NCI-H2196 treated with DMSO at 0.1 percent for 48 hours (cell line): ENCODE results near the gene TMPRSS7.
"Not testable (repeated sequence)": the region's sequence is repeated elsewhere in the genome, so short reads cannot be mapped to it uniquely, and the experiment has no call there.

ENCODE experiments used
- DNase-seq: peaks from one replicate; lab custom pipeline; 2025; ENCODE audit not compliant: unreplicated experiment; lab: John Stamatoyannopoulos, UW

The TMPRSS7 gene

DNA sequence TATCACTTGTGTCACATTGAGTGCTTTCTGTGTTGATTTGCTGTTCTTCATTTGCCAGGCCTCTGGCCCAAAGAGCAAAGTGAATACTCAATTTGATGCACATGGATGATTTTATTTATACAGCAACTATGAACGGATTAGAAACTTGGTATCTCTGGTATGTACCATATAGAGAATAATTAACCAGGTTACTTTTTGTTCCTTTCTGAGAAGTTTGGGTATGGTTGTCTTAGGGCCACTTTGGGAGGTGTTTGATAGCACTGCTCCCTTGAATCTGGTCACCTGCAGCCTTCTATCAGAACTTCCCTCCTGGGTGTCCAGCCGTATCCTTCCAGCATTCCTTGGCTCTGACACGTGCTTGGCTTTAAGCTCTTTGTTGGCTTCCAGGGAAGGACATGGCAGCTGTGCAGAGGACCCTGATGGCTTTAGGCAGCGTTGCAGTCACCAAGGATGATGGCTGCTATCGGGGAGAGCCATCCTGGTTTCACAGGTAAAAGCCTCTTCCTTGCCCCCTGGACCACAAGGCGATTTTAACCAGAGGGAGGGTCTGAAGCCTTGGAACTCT lies 23.1 kb upstream of the TMPRSS7 start:
- DNase-seq: no peak

DNA sequence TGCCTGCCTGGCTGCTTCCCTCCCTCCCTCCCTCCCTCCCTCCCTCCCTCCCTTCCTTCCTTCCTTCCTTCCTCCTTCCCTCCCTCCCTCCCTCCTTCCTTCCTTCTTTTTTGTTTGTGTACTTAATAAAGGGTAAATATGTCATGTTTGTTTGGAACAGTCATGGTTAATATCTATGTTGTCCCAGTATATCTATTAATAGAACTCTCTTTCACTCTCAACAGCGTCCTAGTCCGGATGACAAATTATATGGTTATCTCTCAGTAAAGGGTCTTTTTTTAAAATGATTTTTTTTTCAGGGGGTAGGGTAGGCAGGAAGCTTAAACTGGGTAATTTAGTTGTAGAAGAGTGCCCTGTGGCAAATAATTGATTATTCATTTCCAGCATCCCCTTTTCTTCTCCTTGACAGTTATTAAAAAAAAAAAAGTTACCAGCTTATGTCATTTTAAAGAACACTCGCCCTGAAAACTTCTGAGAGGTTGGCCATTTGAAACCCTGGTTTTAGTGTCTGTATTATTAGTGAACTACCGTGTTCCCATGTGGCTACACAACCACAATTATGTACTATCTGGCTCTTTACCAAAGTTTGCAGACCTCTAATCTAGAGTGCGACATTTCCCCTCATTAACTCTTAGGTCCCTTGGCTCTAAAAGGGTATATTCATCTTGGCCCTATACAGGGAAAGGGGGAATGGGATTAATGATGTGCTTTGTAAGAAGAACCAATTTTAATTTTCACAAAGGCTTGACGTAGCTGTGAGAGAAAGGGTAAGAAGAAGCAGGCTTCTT lies 22.1 kb upstream of the TMPRSS7 start:
- DNase-seq: no peak

DNA sequence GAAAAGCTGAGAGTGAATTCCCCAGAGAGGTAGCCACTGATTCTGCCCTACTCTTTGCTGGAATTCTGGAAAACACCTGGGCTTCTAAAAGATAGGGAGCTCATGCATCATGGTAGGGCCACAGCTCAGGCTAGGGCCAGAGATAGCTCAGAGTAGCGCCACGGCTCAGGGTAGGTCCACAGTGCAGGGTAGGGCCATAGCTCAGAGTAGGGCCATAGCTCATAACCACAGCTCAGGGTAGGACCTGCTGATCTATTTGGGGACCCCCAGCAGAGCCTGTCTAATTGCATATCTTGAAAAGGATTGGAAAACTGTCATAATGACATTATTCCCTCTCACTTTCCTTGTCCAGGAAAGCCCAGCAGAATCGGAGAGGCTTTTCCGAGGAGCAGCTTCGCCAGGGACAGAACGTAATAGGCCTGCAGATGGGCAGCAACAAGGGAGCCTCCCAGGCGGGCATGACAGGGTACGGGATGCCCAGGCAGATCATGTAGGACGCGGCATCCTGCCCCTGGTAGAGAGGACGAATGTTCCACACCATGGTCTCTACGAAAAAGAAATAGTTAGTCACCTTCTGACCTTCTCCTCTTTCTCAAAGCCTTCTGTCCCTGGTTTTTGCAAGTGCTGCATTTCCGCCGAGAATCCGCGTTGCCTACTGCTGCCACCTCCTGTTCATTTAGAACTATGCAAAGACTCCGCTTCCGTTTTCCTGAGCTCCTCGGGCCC lies 21.3 kb upstream of the TMPRSS7 start:
- no peak for DNase-seq

DNA sequence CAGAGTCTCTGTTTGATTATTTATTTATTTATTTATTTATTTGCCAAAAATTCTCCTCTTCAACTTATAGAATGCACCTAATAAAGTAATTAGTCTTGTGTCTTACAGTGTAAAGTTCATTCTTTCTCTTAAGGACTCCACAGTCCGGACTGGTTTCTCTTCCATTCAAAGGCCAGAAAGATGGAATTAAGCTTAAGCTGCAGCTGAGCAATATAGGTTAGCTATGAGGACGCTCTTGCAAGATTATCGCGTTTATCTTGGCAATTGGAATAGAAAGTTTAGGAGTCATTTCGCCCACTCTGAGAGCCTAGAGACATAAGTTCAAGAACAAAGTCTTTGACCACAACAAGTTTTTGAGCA lies 20.8 kb upstream of the TMPRSS7 start:
- no peak for DNase-seq

DNA sequence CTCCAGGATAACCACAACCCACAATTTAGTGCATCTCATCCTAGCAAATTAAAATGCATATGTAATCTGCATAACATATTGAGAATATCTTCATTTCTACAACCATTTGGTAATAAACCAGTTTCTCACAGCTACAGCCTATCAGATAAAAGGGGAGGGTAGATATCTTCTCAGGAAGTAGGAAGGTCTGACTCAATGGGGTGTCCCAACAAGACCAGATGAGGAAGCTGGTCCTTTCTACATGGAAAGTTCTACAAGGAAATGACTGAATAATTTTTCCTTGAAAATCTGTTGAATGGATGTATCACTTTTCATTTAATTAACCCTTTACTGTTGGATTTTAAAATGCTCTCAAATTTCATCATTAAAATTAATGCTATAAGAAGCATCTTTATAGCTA lies 17.4 kb upstream of the TMPRSS7 start:
- no peak for DNase-seq

DNA sequence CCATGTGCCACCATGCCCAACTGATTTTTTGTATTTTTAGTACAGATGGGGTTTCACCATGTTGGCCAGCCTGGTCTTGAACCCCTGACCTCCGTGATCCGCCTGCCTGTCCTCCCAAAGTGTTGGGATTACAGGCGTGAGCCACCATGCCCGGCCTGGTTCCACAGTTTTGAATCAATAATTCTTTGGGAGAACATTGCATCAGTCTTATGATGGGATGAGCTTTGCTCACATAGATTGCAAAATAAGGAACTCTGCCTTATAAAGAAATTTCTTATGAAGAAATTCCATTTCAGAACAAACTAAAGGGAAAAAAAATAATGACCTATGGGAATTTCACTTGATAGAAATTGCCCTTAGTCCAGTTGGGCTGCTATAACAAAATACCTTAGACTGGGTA lies 15.8 kb upstream of the TMPRSS7 start:
- DNase-seq: no peak

DNA sequence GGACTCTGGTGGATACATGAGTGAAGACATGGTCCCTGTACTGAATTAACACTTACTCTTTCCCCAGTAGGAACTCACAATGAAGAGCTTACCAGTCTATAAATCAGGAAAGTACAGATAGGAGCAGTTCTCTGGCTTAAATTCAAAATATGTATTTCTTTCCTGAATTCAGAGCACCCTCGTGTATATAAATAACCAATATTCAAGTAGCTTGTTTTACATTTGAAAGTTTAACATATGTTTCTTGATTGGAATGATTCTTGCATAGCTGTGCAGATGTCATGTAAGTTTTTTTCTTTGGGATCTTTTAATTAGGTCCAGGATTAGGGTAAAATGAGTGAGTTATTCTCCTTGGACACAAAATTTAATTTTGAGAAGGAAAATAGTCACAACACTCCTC lies 14.8 kb upstream of the TMPRSS7 start:
- no peak for DNase-seq

DNA sequence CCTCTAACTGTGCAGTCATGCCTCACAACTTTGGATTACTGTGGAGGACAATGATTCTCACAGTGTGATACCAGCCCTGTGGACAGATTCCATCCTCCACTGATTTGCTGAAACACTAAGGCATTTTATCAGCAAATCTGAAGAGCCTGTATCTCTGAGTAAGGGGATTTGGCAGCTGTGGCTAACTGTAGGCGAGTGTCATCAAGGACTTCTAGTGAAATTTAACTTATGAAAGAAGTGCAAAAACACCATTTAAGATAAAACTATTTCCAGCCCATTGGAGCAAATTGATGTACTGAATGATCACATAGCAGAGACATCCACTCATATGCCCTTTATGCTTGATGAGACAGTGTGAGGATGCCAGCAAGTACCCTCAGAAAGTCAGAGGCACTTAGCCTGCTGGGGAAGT lies 13.9 kb upstream of the TMPRSS7 start:
- DNase-seq: no peak

DNA sequence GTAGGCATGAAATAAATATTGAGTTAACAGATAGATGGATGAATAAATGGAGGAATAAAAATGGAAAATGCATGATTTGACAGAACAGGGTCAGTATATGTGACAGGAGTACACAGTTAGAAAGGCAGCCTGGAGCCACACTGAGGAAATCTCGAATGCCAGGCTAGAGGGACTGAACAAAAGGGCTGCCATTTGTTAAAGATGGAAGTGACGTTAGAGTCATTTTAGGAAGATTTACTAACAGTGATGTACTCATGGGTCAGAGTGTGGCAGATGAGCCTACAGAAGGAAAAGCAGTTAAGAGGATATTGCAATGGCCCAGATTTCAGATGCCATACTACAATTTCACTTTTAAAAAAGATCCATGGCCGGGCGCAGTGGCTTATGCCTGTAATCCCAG lies 7.4 kb upstream of the TMPRSS7 start:
- DNase-seq: no peak

DNA sequence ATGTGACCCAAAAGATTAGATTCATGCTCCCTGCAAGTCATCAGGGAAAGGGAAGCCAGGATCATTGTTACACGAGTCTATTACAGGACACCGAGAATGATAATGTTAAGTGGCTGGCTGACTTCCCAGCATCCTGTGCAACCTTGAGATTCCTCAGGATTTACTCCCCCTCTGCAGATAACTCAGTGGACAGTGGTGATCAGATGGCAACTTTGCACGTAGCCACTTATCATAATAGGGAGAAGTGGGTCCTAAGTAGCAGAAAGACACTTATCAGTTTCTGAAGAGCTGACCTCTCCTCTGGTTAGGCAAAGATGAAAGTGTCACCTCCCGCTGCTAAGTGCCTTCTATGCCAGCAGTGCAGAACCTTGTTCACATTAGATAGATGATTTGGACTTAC lies 6.7 kb upstream of the TMPRSS7 start:
- no peak for DNase-seq

DNA sequence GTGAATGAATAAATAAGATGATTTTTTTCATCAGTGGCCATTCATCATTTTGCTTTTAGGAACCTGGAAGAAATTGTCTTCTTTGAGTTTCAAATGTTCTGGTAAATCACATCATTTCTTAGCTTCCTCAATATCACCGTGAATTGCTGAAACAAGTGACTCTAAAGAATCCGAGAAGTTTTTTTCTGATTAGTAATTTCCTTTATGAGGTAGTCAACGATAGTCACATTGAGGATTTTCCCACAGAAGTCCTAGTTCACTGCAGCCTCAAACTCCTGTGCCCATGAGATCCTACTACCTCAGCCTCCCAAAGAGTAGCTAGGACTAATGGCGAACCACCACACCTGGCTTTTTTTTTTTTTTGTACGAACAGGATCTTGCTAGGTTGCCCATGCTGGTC lies 3.6 kb upstream of the TMPRSS7 start:
- no peak for DNase-seq

DNA sequence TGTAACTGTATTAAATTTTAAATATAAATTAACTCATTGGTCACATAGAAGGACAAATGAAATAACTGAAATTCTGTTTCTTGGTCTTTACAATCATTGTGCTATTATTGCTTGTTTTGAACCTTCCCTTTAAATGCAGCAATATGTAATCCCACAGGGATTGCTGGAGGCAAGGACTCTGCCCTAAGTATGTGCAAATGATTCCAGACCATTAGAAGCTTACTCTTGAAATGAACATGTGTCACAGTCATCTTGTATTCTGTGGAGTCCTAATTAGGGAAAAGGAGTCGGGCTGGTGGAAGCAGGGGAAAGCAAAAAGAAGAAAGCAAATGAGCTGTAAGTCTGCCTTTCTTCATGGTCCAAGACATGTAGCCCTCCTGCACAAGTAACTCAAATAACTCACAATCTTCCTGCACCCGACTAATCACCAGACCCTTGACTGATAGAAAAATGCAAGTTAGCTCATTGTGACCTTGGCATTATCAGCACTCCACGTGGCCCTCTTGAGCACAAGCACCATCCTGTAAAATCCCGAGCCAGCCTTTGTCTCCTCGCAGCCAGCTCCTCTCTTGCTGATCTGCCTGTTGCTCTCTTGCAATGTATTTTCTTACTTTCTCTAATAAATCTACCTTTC lies 2.3 kb upstream of the TMPRSS7 start:
- DNase-seq: no peak

DNA sequence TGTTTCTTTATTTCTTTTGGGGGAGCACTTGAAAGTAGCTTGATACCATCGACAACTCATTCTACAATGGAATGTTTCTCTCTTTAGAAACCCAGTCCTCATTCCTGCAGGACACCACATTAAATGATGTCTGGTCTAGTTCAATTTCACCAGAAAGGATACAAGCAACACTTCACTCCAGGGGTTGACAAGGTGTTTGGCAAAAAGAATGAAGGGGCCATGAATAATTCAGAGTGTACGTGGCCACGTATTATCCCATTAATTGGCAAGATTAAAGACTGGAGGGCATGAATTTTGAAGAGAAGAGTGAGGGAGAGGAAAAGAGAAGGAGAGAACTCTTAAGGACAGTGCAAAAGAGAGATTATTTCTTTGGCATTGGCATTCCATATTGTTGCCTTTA lies 705 bp downstream of the TMPRSS7 start:
- no peak for DNase-seq

DNA sequence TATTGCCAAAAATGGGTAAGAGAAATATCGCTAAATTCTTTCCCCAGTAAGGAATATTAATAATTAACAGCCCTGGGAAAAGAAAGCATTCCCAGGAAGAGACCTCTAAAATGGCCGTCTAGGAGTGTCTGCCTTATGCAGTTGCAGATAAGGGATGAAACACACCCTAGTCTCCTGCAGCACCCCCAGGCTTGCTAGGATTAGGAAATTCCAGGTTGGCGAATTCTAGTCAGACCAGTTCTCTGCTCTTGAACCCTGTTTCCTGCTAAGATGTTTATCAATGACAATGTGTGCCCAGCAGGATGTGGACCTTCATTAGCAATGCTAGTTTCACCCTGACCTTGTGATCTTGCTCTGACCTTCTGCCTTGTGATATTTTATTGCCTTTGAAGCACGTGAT lies 2.7 kb downstream of the TMPRSS7 start:
- not testable (repeated sequence) for DNase-seq

DNA sequence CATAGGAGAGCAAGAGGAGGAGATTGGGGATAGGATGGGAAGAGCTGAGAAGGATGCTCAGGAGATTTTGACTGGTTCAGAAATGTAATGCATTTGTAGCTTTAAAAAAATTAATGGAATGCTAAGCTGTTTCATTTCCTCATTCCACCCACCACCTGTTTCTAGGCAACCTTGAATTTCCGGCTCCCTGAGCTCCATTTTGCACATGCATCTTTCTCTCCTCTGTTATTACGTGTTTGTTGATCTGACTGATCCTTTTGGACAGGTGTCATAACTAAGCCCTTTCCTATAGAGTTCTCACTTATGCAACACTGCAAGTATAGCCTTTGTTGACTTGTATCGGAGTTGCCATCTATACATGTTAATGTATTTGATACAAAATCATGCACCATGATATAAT lies 4.3 kb downstream of the TMPRSS7 start:
- DNase-seq: peak; percentile 34

DNA sequence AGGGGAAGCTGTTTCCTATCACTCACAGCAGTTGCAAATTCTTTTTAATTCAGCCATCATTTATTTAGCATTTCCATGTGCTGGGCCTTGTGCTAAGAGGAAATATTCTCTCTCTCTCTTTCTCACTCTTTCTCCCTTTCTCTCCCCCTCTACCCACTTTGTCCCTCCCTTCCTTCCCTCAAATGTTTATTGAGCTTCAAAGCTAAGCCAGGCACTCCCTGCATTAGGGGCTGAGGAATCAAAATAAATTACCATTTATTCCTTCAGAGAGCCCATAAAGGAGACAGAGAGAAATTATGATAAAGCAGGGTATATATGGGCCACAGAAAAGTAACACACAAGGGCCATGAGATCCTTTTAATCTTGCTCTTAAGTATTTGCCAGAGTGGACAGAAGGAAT lies 6.8 kb downstream of the TMPRSS7 start:
- no peak for DNase-seq

DNA sequence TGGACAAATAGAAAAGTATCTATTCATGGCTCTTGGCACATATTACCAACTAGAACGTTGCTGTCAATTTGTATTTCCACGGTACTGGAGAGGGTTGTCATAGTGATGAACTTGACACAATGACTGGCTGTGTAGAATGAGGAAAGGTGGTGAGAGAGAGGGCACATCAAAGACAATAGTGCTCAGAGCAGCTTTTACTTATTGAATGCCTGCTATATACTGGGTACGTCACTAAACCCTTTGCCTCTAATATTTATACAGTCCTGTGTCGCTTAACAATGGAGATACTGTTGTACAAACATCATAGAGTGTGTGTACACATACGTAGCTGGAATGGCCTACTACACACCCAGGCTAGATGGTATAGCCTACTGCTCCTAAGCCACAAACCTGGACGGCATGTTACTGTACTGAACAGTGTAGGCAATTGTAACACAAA lies 8.3 kb downstream of the TMPRSS7 start:
- DNase-seq: peak; percentile 96

DNA sequence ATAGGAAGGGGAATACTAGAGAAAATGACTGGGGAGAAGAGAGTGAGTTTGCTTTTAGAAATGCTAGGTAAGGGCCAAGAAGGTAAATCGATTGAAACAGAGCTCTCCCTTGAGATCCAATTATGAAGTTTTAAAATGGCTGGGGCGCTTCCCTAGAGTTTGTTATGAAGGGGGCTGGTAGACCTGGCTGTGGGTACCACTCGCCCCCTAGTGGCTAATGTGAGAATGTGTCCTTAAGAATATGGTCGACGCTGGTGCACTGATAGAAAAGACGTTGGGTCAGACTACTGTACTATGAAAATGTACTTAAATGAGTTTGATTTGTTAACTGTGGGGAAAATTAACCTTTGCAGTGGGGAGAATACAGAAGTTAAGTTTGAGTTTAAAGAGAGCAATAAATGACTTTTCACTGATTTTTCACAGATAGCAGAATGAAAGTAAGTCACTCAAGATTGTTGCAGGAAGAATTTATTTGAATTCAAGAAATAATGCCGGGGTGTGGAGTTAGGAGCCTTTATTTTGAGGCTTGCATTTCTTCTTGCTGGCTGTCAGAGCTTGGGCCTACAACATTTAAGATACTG lies 9.2 kb downstream of the TMPRSS7 start:
- DNase-seq: peak; percentile 89

DNA sequence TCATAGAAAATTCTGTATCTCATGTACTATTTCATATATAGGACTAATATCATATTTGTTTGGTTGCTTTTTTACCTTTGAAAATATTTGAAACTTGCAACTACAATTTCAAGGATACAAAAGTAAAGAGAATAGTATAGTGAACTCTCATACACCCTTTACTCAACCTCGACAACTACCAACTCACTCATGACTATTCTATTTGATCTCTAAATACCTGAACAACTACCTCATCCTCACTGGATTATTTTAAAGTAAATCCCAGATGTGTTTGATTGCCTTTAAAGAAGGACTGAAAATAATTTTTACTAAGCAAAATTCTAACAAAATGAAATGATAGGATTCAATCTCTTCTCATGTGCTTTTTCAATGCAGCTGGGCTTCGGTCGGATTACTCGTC lies 12.1 kb downstream of the TMPRSS7 start:
- no peak for DNase-seq

DNA sequence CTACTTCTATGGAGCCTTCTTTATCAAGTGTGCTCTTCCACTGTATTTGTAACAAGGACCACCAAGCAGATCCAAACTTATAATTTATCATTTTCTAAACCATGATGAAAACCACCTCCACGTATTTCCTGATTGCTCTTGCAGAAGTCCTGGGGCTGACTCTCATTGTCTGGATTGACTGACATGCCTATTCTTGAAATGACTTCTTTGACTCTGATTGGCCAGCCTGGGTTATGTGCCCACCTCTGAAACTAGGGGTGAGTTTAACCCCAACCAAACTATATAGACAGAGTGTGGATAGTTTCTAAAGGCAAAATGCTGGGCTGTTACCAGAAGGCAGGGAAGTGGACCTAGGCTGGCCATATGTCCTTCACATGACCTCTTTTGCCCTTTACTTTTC lies 12.7 kb downstream of the TMPRSS7 start:
- no peak for DNase-seq

DNA sequence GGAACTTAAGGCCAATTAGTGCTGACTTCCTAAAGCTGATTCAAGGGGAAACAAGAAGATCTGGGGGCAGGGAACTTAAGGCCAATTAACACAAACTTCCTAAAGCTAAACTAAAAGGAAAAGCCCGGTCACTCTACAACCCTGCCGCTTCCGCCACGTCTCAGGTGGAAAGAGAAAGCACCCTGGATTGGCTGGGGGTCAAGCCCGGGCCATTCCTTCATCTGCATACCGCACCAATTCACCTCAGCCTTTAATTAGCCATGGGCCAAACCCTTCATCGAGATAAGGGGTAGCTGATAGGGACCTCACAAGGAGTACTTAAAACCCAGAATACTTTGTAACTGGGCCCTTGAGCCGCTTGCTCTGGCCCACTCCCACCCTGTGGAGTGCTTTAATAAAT lies 14.4 kb downstream of the TMPRSS7 start:
- DNase-seq: no peak

DNA sequence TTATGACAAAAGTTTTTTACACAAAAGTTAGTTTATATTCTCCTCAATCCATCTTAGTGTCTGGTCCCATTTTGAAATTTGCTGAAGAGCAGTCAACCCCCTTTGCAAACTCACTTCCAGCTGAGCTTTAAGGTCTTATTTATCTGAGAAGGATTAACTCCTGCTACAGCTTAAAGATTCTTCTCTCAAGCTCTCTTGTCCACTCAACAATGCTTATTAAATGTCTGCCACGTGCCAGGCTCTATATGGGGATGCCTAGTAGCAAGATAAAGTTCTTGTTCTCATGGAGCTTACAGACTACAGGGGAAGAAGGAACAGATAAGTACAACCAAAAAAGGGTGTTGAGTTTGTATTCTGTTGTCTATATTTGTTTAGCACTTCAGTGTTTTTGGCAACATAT lies 18.7 kb downstream of the TMPRSS7 start:
- DNase-seq: no peak
